GM18907 (cell line): Measurements from ENCODE around the gene IGSF22.

Experiments
- ATAC-seq: cut with Tn5 transposase; IDR thresholded peaks from one replicate; pipeline ENCODE4 v1.9.1; 2021; ENCODE audit warnings: mild to moderate bottlenecking, moderate library complexity; ENCODE audit not compliant: unreplicated experiment

Gene IGSF22

GRCh38 chr11:18745251-18745650, 19.3 kb upstream of the IGSF22 start:
- ATAC-seq, result no peak

GRCh38 chr11:18743900-18744514, 18.0 kb upstream of the IGSF22 start:
- ATAC-seq, result no peak

GRCh38 chr11:18743365-18743764, 17.4 kb upstream of the IGSF22 start:
- ATAC-seq, result no peak

- no peak for ATAC-seq
Observed at GRCh38 chr11:18741783-18742182, 15.8 kb upstream of the IGSF22 start.

GRCh38 chr11:18739685-18740084, 13.7 kb upstream of the IGSF22 start:
- ATAC-seq, result no peak

- no peak for ATAC-seq
Observed at GRCh38 chr11:18737642-18738041, 11.7 kb upstream of the IGSF22 start.

- ATAC-seq, result no peak
Observed at GRCh38 chr11:18736590-18737148, 10.7 kb upstream of the IGSF22 start.

GRCh38 chr11:18733202-18733601, 7.2 kb upstream of the IGSF22 start:
- ATAC-seq, result no peak

- peak; percentile 57 for ATAC-seq
Observed at GRCh38 chr11:18731949-18732821, 6.2 kb upstream of the IGSF22 start.

- peak; percentile 27 for ATAC-seq
Observed at GRCh38 chr11:18731441-18731840, 5.5 kb upstream of the IGSF22 start.

GRCh38 chr11:18730020-18730419, 4.0 kb upstream of the IGSF22 start:
- ATAC-seq, result no peak

GRCh38 chr11:18729426-18729825, 3.4 kb upstream of the IGSF22 start:
- ATAC-seq, result no peak

GRCh38 chr11:18728658-18729057, 2.7 kb upstream of the IGSF22 start:
- no peak for ATAC-seq

- peak; percentile 59 for ATAC-seq
Observed at GRCh38 chr11:18727479-18728236, 1.7 kb upstream of the IGSF22 start.

- ATAC-seq, result no peak
Observed at GRCh38 chr11:18723991-18724390, 2.0 kb downstream of the IGSF22 start.

- ATAC-seq, result no peak
Observed at GRCh38 chr11:18722293-18722637, 3.7 kb downstream of the IGSF22 start.

- ATAC-seq, result peak; percentile 64
Observed at GRCh38 chr11:18721561-18722292, 4.3 kb downstream of the IGSF22 start.

GRCh38 chr11:18720808-18721560, 5.0 kb downstream of the IGSF22 start:
- ATAC-seq, result peak; percentile 78

- no peak for ATAC-seq
Observed at GRCh38 chr11:18720091-18720807, 5.7 kb downstream of the IGSF22 start.
